Measurements from ENCODE around the gene ACSS3.
A peak's percentile ranks its signal among the peaks of the same experiment; 100 is the strongest.
"Not testable (repeated sequence)": the region's sequence is repeated elsewhere in the genome, so short reads cannot be mapped to it uniquely, and the experiment has no call there.

ACSS3 gene, protein sequence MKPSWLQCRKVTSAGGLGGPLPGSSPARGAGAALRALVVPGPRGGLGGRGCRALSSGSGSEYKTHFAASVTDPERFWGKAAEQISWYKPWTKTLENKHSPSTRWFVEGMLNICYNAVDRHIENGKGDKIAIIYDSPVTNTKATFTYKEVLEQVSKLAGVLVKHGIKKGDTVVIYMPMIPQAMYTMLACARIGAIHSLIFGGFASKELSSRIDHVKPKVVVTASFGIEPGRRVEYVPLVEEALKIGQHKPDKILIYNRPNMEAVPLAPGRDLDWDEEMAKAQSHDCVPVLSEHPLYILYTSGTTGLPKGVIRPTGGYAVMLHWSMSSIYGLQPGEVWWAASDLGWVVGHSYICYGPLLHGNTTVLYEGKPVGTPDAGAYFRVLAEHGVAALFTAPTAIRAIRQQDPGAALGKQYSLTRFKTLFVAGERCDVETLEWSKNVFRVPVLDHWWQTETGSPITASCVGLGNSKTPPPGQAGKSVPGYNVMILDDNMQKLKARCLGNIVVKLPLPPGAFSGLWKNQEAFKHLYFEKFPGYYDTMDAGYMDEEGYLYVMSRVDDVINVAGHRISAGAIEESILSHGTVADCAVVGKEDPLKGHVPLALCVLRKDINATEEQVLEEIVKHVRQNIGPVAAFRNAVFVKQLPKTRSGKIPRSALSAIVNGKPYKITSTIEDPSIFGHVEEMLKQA

DNA sequence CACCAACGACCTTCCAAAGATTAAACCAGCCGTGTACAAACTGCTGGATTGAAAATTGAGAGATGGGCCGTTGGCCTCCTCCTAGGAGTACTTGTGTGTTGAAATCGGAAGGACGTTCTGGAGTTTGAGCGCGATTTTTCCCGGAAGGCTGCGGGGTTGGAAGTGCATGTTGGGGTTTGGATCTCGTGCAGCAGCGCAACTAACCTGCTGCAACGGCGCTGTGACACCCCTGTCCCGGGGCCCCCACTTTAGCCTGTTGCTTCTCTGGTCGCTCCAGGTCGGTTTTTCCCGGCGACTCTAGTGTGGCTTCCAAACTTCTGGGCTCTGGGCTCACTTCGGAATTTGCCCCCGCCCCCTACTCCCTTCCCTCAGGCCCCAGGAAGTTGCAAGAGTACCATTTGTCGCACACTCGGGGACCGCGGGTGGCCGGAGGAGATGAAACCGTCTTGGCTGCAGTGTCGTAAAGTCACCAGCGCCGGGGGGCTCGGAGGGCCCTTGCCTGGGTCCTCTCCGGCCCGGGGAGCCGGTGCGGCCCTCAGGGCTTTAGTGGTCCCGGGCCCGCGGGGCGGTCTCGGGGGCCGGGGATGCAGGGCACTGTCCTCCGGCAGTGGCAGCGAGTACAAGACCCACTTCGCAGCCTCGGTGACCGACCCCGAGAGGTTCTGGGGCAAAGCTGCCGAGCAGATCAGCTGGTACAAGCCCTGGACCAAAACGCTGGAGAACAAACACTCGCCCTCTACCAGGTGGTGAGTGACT lies at the start of gene ACSS3:
TSS of gene ACSS3 (plus strand) at position 394 of the 756 bp plus-strand sequence. CDS start at position 436, 42 bp downstream.
- in situ Hi-C loops (cut with HindIII; ENCODE audit: low pct_ligation_motif_present, low sequenced_read_pairs) = no loop called here

DNA sequence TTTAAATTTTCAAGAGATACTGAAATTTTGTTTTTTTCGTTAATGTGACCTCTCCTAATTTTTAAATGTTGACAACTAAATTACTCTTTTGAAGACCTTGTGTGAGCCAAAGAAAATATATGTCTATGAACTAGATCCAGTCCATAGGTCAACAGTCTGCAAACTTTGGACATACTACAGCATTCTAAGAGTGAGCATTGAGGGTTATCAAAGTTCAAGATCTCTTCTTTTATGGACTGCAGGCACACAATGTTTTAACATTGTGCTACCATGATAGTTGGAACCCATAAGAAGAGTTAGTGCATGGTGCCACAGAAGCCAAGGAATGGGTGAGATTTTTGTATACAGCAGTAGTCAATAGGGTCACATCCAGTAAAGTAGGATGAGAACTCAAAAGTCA lies 43.0 kb upstream of the ACSS3 start:
- Histone ChIP-seq H3K27ac (no peak overlapping the region), H3K36me3 (replicated peaks) (no peaks in the 10 kb centered on the region), H3K4me3 (ENCODE audit: low read depth, low read length) (no peak overlapping the region), H3K27me3 (replicated peaks) (no peaks in the 10 kb centered on the region)
- TF ChIP-seq CTCF (IDR thresholded peaks at IDR 0.05; ENCODE audit: low read depth, low read length, missing control alignments) = no peak
- in situ Hi-C loops (cut with HindIII; ENCODE audit: low pct_ligation_motif_present, low sequenced_read_pairs) = no loop called here
- no peak for DNase-seq

More for the DNA sequence above, at the start of gene ACSS3:
- Histone ChIP-seq H3K36me3 (replicated peaks) (no peaks in the 10 kb centered on the region), H3K27me3 (replicated peaks) (no peaks in the 10 kb centered on the region), H3K4me3 (ENCODE audit: low read depth, low read length) (peak within 1 kb of the TSS; percentile 71), H3K27ac (no peak within 1 kb of the TSS)
- DNase-seq = peak; percentile 12
- no peak for TF ChIP-seq CTCF (IDR thresholded peaks at IDR 0.05; ENCODE audit: low read depth, low read length, missing control alignments)

DNA sequence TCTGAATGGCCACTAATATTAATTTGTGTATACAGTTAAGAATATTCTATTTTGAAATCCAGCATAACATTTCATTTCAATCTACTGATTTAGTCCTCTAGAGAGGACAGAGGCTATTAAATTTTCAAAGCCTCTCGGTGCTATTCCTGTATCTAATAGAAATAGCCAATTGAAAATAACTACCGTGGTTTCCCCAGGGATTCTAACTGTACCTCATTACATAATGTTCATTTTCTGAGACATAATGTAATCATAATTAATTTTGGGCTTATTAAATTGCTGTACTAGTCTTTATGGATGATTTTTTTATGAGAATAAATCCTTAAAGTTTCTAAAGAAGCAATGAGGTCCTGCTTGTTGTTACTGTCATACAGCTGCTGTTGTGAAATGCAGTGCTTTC lies 38.6 kb upstream of the ACSS3 start:
- Histone ChIP-seq H3K36me3 (replicated peaks) (no peaks in the 10 kb centered on the region), H3K27me3 (replicated peaks) (no peaks in the 10 kb centered on the region), H3K27ac (no peak overlapping the region), H3K4me3 (ENCODE audit: low read depth, low read length) (no peak overlapping the region)
- TF ChIP-seq CTCF (IDR thresholded peaks at IDR 0.05; ENCODE audit: low read depth, low read length, missing control alignments) = no peak
- in situ Hi-C loops (cut with HindIII; ENCODE audit: low pct_ligation_motif_present, low sequenced_read_pairs) = no loop called here
- no peak for DNase-seq

DNA sequence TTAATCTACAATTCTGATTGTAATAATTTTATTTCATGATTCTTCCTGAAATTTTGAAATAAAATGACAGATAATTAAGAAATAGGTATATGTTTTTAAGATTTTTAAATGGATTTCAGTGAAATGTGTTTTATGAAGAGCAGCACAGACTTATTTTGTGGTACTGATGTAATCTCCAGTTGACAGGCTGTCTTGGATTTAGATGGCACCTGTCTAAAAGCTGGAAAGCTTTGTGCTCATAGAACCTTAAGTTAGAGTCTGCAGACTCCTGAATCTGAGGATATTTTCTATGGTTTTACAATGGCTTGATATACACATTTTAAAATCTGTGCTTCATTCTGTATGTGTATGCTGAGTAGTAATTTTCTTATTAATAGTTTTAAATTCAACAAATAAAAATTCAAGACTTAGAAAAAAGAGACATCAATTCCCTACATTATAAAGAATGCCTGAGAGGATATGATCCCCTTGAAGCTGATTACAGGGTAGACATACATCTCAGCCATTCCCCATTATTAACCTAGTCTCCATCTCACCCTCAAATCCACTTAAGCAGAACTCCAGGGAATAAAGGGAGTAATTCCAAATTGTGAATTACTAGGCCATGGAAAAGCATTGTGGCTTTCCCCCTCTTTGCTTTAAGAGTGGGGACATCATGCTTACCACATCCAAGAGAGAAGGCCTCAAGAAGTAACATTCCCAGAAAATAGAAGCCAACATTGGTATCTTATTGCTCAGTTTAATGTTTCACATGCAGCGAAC lies 33.7 kb upstream of the ACSS3 start:
- no peak for TF ChIP-seq CTCF (IDR thresholded peaks at IDR 0.05; ENCODE audit: low read depth, low read length, missing control alignments)
- Histone ChIP-seq H3K36me3 (replicated peaks) (no peaks in the 10 kb centered on the region), H3K27me3 (replicated peaks) (no peaks in the 10 kb centered on the region), H3K4me3 (ENCODE audit: low read depth, low read length) (no peak overlapping the region), H3K27ac (no peak overlapping the region)
- no peak for DNase-seq
- in situ Hi-C loops (cut with HindIII; ENCODE audit: low pct_ligation_motif_present, low sequenced_read_pairs) = no loop called here

DNA sequence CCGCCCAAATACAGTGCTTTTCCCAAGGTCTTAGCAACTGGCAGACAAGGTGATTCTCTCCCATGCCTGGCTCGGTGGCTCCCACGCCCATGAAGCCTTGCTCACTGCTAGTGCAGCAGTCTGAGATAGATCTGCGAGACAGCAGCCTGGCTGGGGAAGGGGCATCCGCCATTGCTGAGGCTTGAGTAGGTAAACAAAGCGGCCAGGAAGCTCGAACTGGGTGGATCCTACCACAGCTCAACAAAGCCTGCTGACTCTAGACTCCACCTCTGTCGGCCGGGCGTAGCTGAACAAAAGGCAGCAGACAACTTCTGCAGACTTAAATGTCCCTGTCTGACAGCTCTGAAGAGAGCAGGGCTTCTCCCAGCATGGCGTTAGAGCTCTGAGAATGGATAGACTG lies 12.9 kb upstream of the ACSS3 start:
- DNase-seq = not testable (repeated sequence)

More for the DNA sequence above, 12.9 kb upstream of the ACSS3 start:
- H3K4me3 ChIP-seq (ENCODE audit: low read depth, low read length); H3K27ac ChIP-seq; H3K27me3 ChIP-seq (replicated peaks); in situ Hi-C loops (cut with HindIII; ENCODE audit: low pct_ligation_motif_present, low sequenced_read_pairs); H3K36me3 ChIP-seq (replicated peaks): not testable (repeated sequence)

Measured in brain microvascular endothelial cell (primary cell).